Measurements from ENCODE around the gene FGD3. TPM values are rescaled to one million over a fixed set of nuclear protein-coding genes. Genes with fewer than 3 reads are reported as not detected.

FGD3 gene
- total RNA-seq, 1 experiment from 2014 or later = 0.09 TPM

DNA sequence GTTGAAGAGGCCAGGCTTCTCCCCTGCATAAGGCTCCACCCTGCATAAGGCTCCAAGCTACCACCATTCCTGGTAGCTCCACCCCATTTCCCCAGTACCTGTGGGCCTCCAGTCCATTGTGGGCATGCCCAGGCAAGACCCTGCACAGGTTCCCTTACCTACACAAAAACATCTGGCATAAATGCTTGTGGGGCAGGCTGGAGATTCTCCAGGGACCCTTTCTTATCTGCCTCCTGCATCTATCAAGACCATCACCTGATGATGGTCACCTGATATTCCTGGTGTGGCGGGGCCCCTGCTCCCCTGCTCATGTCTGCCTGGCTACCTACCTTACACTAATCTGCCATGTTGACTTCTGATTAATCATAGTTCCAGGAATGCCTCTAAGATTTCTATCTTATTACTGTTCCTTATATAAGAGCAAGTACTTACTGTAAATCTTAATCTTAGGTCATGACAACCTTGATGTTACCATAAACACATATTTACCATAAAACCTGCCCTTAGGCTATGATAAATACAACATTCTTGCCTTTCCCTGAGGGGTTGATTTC, 41.0 kb downstream of the FGD3 start:
- Histone ChIP-seq H3K27me3 (replicated peaks; ENCODE audit: insufficient read depth, low read depth, low read length, poor library complexity) (no peaks in the 10 kb centered on the region), H3K4me1 (ENCODE audit: insufficient read depth, low read length, poor library complexity, severe bottlenecking) (no peaks in the 10 kb centered on the region), H3K9me3 (ENCODE audit: low read depth, low read length, poor library complexity, severe bottlenecking) (peaks cover 9% of the 10 kb centered on the region), H3K36me3 (ENCODE audit: insufficient read depth, low read length, poor library complexity, severe bottlenecking) (no peaks in the 10 kb centered on the region), H3K4me3 (ENCODE audit: low read depth, low read length, poor library complexity, severe bottlenecking) (no peak overlapping the region), H3K27ac (ENCODE audit: low read depth, low read length, poor library complexity, severe bottlenecking) (no peak overlapping the region)
- intact Hi-C loops (cut with micrococcal nuclease; ENCODE audit: unreplicated experiment) = no loop called here
- POLR2A ChIA-PET (ENCODE audit: low non-redundant PET) = no interaction called here
- CTCF ChIA-PET = no interaction called here
- TF ChIP-seq EZH2 (IDR thresholded peaks at IDR 0.05; ENCODE audit: borderline replicate concordance, low read depth, low read length, poor library complexity, severe bottlenecking) = no peak
- no peak for TF ChIP-seq CTCF (conservative IDR thresholded peaks at IDR 0.05; ENCODE audit: low read depth, low read length)
- BruUV-seq (replicated peaks) = no TSS peak
- no peak for DNase-seq (ENCODE audit: low spot score)

- ChIA-PET POLR2A (ENCODE audit: low non-redundant PET) (no interaction called here), CTCF (no interaction called here)
- Histone ChIP-seq H3K27ac (ENCODE audit: low read depth, low read length, poor library complexity, severe bottlenecking) (no peak overlapping the region), H3K36me3 (ENCODE audit: insufficient read depth, low read length, poor library complexity, severe bottlenecking) (no peaks in the 10 kb centered on the region), H3K4me3 (ENCODE audit: low read depth, low read length, poor library complexity, severe bottlenecking) (no peak overlapping the region), H3K27me3 (replicated peaks; ENCODE audit: insufficient read depth, low read depth, low read length, poor library complexity) (no peaks in the 10 kb centered on the region), H3K9me3 (ENCODE audit: low read depth, low read length, poor library complexity, severe bottlenecking) (peaks cover 7% of the 10 kb centered on the region), H3K4me1 (ENCODE audit: insufficient read depth, low read length, poor library complexity, severe bottlenecking) (no peaks in the 10 kb centered on the region)
- intact Hi-C loops (cut with micrococcal nuclease; ENCODE audit: unreplicated experiment) = no loop called here
- no TSS peak for BruUV-seq (replicated peaks)
- TF ChIP-seq EZH2 (IDR thresholded peaks at IDR 0.05; ENCODE audit: borderline replicate concordance, low read depth, low read length, poor library complexity, severe bottlenecking) = no peak
- no peak for TF ChIP-seq CTCF (conservative IDR thresholded peaks at IDR 0.05; ENCODE audit: low read depth, low read length)
- DNase-seq (ENCODE audit: low spot score) = no peak
Observed at GRCh38 chr9:92989561-92989960, 42.2 kb downstream of the FGD3 start.

DNA sequence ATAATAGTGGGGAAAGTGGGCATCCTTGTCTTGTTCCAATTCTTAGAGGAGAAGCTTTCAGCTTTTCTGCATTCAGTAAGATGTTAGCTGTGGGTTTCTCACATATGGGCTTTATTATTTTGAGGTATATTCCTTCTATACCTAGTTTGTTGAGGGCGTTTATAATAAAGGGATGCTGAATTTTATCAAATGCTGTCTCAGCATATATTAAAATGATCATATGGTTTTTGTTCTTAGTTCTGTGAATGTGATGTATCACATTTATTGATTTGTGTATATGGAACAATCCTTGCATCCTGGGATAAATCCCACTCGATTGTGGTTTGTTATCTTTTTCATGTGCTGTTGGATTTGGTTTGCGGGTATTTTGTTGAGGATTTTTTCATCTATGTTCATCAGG, 43.1 kb downstream of the FGD3 start:
- CTCF ChIA-PET = no interaction called here

More for the DNA sequence above, 43.1 kb downstream of the FGD3 start:
- Histone ChIP-seq H3K9me3 (ENCODE audit: low read depth, low read length, poor library complexity, severe bottlenecking) (no peaks in the 10 kb centered on the region), H3K27me3 (replicated peaks; ENCODE audit: insufficient read depth, low read depth, low read length, poor library complexity) (no peaks in the 10 kb centered on the region), H3K4me1 (ENCODE audit: insufficient read depth, low read length, poor library complexity, severe bottlenecking) (no peaks in the 10 kb centered on the region), H3K27ac (ENCODE audit: low read depth, low read length, poor library complexity, severe bottlenecking) (no peak overlapping the region), H3K4me3 (ENCODE audit: low read depth, low read length, poor library complexity, severe bottlenecking) (no peak overlapping the region), H3K36me3 (ENCODE audit: insufficient read depth, low read length, poor library complexity, severe bottlenecking) (no peaks in the 10 kb centered on the region)
- intact Hi-C loops (cut with micrococcal nuclease; ENCODE audit: unreplicated experiment) = no loop called here
- no TSS peak for BruUV-seq (replicated peaks)
- TF ChIP-seq CTCF (conservative IDR thresholded peaks at IDR 0.05; ENCODE audit: low read depth, low read length) = no peak
- TF ChIP-seq EZH2 (IDR thresholded peaks at IDR 0.05; ENCODE audit: borderline replicate concordance, low read depth, low read length, poor library complexity, severe bottlenecking) = no peak
- POLR2A ChIA-PET (ENCODE audit: low non-redundant PET) = no interaction called here
- DNase-seq (ENCODE audit: low spot score) = no peak

Data from A673 (cell line).